ENCODE results near the gene ACAD8. TPM values are rescaled to one million over a fixed set of nuclear protein-coding genes. Genes with fewer than 3 reads are reported as not detected.

Gene ACAD8
- polyA plus RNA-seq, 1 of the 3 experiments (the other 2 are of a cell fraction), result 29.8 TPM

GRCh38 chr11:134244593-134244992 is 8.8 kb upstream of the ACAD8 start:
- CTCF ChIA-PET, result interaction anchor here (0.5 to 3.2 kb wide), 14 partner anchors 10 to 194 kb away, joined by 3 to 14 read pairs (median 4); partner anchors contain the start of genes ACAD8, NCAPD3, THYN1 and VPS26B
- Histone ChIP-seq H3K36me3 (replicated peaks in 1 of 2; ENCODE audit: control insufficient read depth in 1 of 2, insufficient read depth in 2 of 2, low read length in 1 of 2) (peaks cover 40 to 93% of the 10 kb centered on the region in 2 experiments), H3K79me2 (ENCODE audit: insufficient read depth) (no peaks in the 10 kb centered on the region), H4K20me1 (ENCODE audit: insufficient read depth) (no peaks in the 10 kb centered on the region), H3K4me1 (ENCODE audit: control insufficient read depth in 1 of 2, insufficient read depth in 2 of 2, low read depth in 1 of 2, low read length in 1 of 2) (no peaks in the 10 kb centered on the region; a peak in 1 of 4 replicates), H3K4me2 (no peak overlapping the region), H3K9me3 (no peaks in the 10 kb centered on the region), H3K9me2 (no peaks in the 10 kb centered on the region), H2AFZ (ENCODE audit: low read depth) (no peak overlapping the region), H3K27me3 (ENCODE audit: insufficient read depth) (no peaks in the 10 kb centered on the region), H3K4me3 (ENCODE audit: low read depth in 2 of 2, low read length in 1 of 2) (no peak overlapping the region), H3K27ac (ENCODE audit: low read depth in 2 of 2, low read length in 1 of 2) (no peak overlapping the region), H3F3A (replicated peaks; ENCODE audit: insufficient read depth) (no peaks in the 10 kb centered on the region), H3K9ac (no peak overlapping the region)
- TF ChIP-seq FOXJ3 (CRISPR knock-in tag; IDR thresholded peaks at IDR 0.05) (no peak), ZBTB33 (IDR thresholded peaks at IDR 0.05; ENCODE audit: borderline replicate concordance, low read depth) (no peak), RAD21 (IDR thresholded peaks at IDR 0.05; ENCODE audit: low read length) (peak; percentile 67), SMC3 (IDR thresholded peaks at IDR 0.05; ENCODE audit: low read depth, low read length) (peak; percentile 57), RFX5 (IDR thresholded peaks at IDR 0.05; ENCODE audit: low read length) (no peak), CTCF (IDR thresholded peaks at IDR 0.05) (peak; percentile 58)
- POLR2A ChIA-PET, result no interaction called here
- peak; percentile 59 for DNase-seq
- WGBS (ENCODE audit: low lambda C conversion rate), result 67% methylated on average over 4 of the region's 7 CpGs

- H3K36me3 ChIP-seq (replicated peaks in 1 of 2; ENCODE audit: control insufficient read depth in 1 of 2, insufficient read depth in 2 of 2, low read length in 1 of 2), result peaks cover 37 to 93% of the 10 kb centered on the region in 2 experiments
- no peaks in the 10 kb centered on the region; a peak in 1 of 4 replicates for H3K4me1 ChIP-seq (ENCODE audit: control insufficient read depth in 1 of 2, insufficient read depth in 2 of 2, low read depth in 1 of 2, low read length in 1 of 2)
- H4K20me1 ChIP-seq (ENCODE audit: insufficient read depth), result no peaks in the 10 kb centered on the region
- no peak for DNase-seq
- H3K4me2 ChIP-seq, result no peak overlapping the region
- WGBS (ENCODE audit: low lambda C conversion rate), result 97% methylated on average over 9 of the region's 14 CpGs
- H2AFZ ChIP-seq (ENCODE audit: low read depth), result no peak overlapping the region
- no peak overlapping the region for H3K4me3 ChIP-seq (ENCODE audit: low read depth in 2 of 2, low read length in 1 of 2)
- POLR2A ChIA-PET, result no interaction called here
- no peak overlapping the region for H3K9ac ChIP-seq
- H3F3A ChIP-seq (replicated peaks; ENCODE audit: insufficient read depth), result no peaks in the 10 kb centered on the region
- no peaks in the 10 kb centered on the region for H3K9me3 ChIP-seq
- CTCF ChIA-PET, result interaction anchor here (0.7 to 3.2 kb wide), 8 partner anchors 9 to 290 kb away, joined by 3 to 14 read pairs (median 4); partner anchors contain the start of genes ACAD8, NCAPD3, THYN1 and VPS26B
- H3K9me2 ChIP-seq, result no peaks in the 10 kb centered on the region
- H3K79me2 ChIP-seq (ENCODE audit: insufficient read depth), result no peaks in the 10 kb centered on the region
- H3K27ac ChIP-seq (ENCODE audit: low read depth in 2 of 2, low read length in 1 of 2), result no peak overlapping the region
- no peaks in the 10 kb centered on the region for H3K27me3 ChIP-seq (ENCODE audit: insufficient read depth)
- TF ChIP-seq RAD21 (IDR thresholded peaks at IDR 0.05; ENCODE audit: low read length) (no peak), EP300 (IDR thresholded peaks at IDR 0.05; ENCODE audit: borderline replicate concordance in 1 of 2, low read depth in 1 of 2, low read length in 1 of 2) (no peak), MAX (IDR thresholded peaks at IDR 0.05; ENCODE audit: low read depth) (no peak), PBX3 (IDR thresholded peaks at IDR 0.05) (no peak), GATA2 (CRISPR knock-in tag; IDR thresholded peaks at IDR 0.05) (no peak), FOSL2 (IDR thresholded peaks at IDR 0.05; ENCODE audit: borderline replicate concordance, low read depth) (no peak), TEAD4 (IDR thresholded peaks at IDR 0.05; ENCODE audit: borderline replicate concordance, insufficient read depth) (no peak), SIN3A (IDR thresholded peaks at IDR 0.05; ENCODE audit: borderline replicate concordance, low read depth, low read length) (no peak), ELF1 (IDR thresholded peaks at IDR 0.05) (no peak), USF1 (IDR thresholded peaks at IDR 0.05; ENCODE audit: borderline replicate concordance, low read depth) (no peak), NRF1 (IDR thresholded peaks at IDR 0.05; ENCODE audit: low read depth, low read length) (no peak), NFIC (IDR thresholded peaks at IDR 0.05; ENCODE audit: borderline replicate concordance) (no peak), JUND (IDR thresholded peaks at IDR 0.05) (no peak), CTCF (IDR thresholded peaks at IDR 0.05) (no peak)
Observed at GRCh38 chr11:134245434-134245833, 7.9 kb upstream of the ACAD8 start.

Measured in SK-N-SH (cell line).